ENCODE results near the gene ANKRD11. TPM values are rescaled to one million over a fixed set of nuclear protein-coding genes. Genes with fewer than 3 reads are reported as not detected.

Gene ANKRD11
- total and polyA plus RNA-seq, 2 donors (not counting 1 experiment from before 2014, with no cell fraction given) = 41.5 to 71.2 TPM

- TF ChIP-seq EZH2 (IDR thresholded peaks at IDR 0.05; ENCODE audit: low read length, missing control alignments) = no peak
- TF ChIP-seq CTCF (conservative IDR thresholded peaks at IDR 0.05 in 1 of 2, IDR thresholded peaks at IDR 0.05 in 1 of 2; ENCODE audit: low read depth in 1 of 2, low read length in 2 of 2) = no peak
- no peak overlapping the region for H3K27ac ChIP-seq (ENCODE audit: insufficient read depth, low read length)
- H4K20me1 ChIP-seq (ENCODE audit: control insufficient read depth, extremely low read depth, insufficient read depth, low read length) = no peaks in the 10 kb centered on the region
- no peak overlapping the region for H3K9ac ChIP-seq (ENCODE audit: insufficient read depth, low read length)
- no peak overlapping the region for H2AFZ ChIP-seq (ENCODE audit: low read length)
- no peaks in the 10 kb centered on the region for H3K27me3 ChIP-seq (ENCODE audit: control insufficient read depth, insufficient read depth, low read length)
- H3K36me3 ChIP-seq (ENCODE audit: control insufficient read depth, insufficient read depth, low read length) = peaks cover 29% of the 10 kb centered on the region
- no peaks in the 10 kb centered on the region for H3K4me1 ChIP-seq (ENCODE audit: control insufficient read depth, extremely low read depth, insufficient read depth, low read length)
- no peak overlapping the region for H3K4me3 ChIP-seq (replicated peaks in 1 of 4; ENCODE audit: control extremely low read depth in 1 of 4, insufficient read depth in 1 of 4, low read depth in 3 of 4, low read length in 4 of 4)
- H3K4me2 ChIP-seq (ENCODE audit: extremely low read depth, insufficient read depth, low read length) = no peak overlapping the region
- no peaks in the 10 kb centered on the region for H3K9me3 ChIP-seq (ENCODE audit: control insufficient read depth, insufficient read depth, low read depth, low read length)
- H3K79me2 ChIP-seq (ENCODE audit: control insufficient read depth, insufficient read depth, low read length) = peaks cover 4% of the 10 kb centered on the region
- DNase-seq (ENCODE audit: low read depth in 2 of 2) = peak in 1 of 2 donors; percentile 19
Measured at GRCh38 chr16:89536886-89537548, 46.7 kb upstream of the ANKRD11 start.

GRCh38 chr16:89536371-89536770 is 46.0 kb upstream of the ANKRD11 start:
- H3K9me3 ChIP-seq (ENCODE audit: control insufficient read depth, insufficient read depth, low read depth, low read length) = no peaks in the 10 kb centered on the region
- no peaks in the 10 kb centered on the region for H3K27me3 ChIP-seq (ENCODE audit: control insufficient read depth, insufficient read depth, low read length)
- H3K27ac ChIP-seq (ENCODE audit: insufficient read depth, low read length) = no peak overlapping the region
- peaks cover 30% of the 10 kb centered on the region for H3K36me3 ChIP-seq (ENCODE audit: control insufficient read depth, insufficient read depth, low read length)
- H3K4me1 ChIP-seq (ENCODE audit: control insufficient read depth, extremely low read depth, insufficient read depth, low read length) = no peaks in the 10 kb centered on the region
- peaks cover 4% of the 10 kb centered on the region for H3K79me2 ChIP-seq (ENCODE audit: control insufficient read depth, insufficient read depth, low read length)
- no peak overlapping the region for H2AFZ ChIP-seq (ENCODE audit: low read length)
- TF ChIP-seq CTCF (conservative IDR thresholded peaks at IDR 0.05 in 1 of 2, IDR thresholded peaks at IDR 0.05 in 1 of 2; ENCODE audit: low read depth in 1 of 2, low read length in 2 of 2) (no peak), EZH2 (IDR thresholded peaks at IDR 0.05; ENCODE audit: low read length, missing control alignments) (no peak)
- no peak for DNase-seq (ENCODE audit: low read depth in 2 of 2)
- H3K4me3 ChIP-seq (replicated peaks in 1 of 4; ENCODE audit: control extremely low read depth in 1 of 4, insufficient read depth in 1 of 4, low read depth in 3 of 4, low read length in 4 of 4) = no peak overlapping the region
- H3K4me2 ChIP-seq (ENCODE audit: extremely low read depth, insufficient read depth, low read length) = no peak overlapping the region
- no peaks in the 10 kb centered on the region for H4K20me1 ChIP-seq (ENCODE audit: control insufficient read depth, extremely low read depth, insufficient read depth, low read length)
- no peak overlapping the region for H3K9ac ChIP-seq (ENCODE audit: insufficient read depth, low read length)

- Histone ChIP-seq H3K4me3 (replicated peaks in 1 of 4; ENCODE audit: control extremely low read depth in 1 of 4, insufficient read depth in 1 of 4, low read depth in 3 of 4, low read length in 4 of 4) (no peak overlapping the region), H3K27me3 (ENCODE audit: control insufficient read depth, insufficient read depth, low read length) (no peaks in the 10 kb centered on the region), H3K4me2 (ENCODE audit: extremely low read depth, insufficient read depth, low read length) (no peak overlapping the region), H4K20me1 (ENCODE audit: control insufficient read depth, extremely low read depth, insufficient read depth, low read length) (no peaks in the 10 kb centered on the region), H3K9ac (ENCODE audit: insufficient read depth, low read length) (no peak overlapping the region), H3K4me1 (ENCODE audit: control insufficient read depth, extremely low read depth, insufficient read depth, low read length) (no peaks in the 10 kb centered on the region), H3K79me2 (ENCODE audit: control insufficient read depth, insufficient read depth, low read length) (peaks cover 4% of the 10 kb centered on the region), H2AFZ (ENCODE audit: low read length) (no peak overlapping the region), H3K36me3 (ENCODE audit: control insufficient read depth, insufficient read depth, low read length) (peaks cover 40% of the 10 kb centered on the region), H3K9me3 (ENCODE audit: control insufficient read depth, insufficient read depth, low read depth, low read length) (no peaks in the 10 kb centered on the region), H3K27ac (ENCODE audit: insufficient read depth, low read length) (no peak overlapping the region)
- peak in 1 of 2 donors; percentile 54 for DNase-seq (ENCODE audit: low read depth in 2 of 2)
- TF ChIP-seq EZH2 (IDR thresholded peaks at IDR 0.05; ENCODE audit: low read length, missing control alignments) (no peak), CTCF (conservative IDR thresholded peaks at IDR 0.05 in 1 of 2, IDR thresholded peaks at IDR 0.05 in 1 of 2; ENCODE audit: low read depth in 1 of 2, low read length in 2 of 2) (no peak)
Measured at GRCh38 chr16:89534252-89534756, 43.9 kb upstream of the ANKRD11 start.
